DMS 273 (cell line): ENCODE measurements around the gene FGFR2.

Experiments used
- DNase-seq: peaks from one replicate; lab custom pipeline; 2025; ENCODE audit not compliant: unreplicated experiment; lab: John Stamatoyannopoulos, UW

FGFR2 gene

DNA sequence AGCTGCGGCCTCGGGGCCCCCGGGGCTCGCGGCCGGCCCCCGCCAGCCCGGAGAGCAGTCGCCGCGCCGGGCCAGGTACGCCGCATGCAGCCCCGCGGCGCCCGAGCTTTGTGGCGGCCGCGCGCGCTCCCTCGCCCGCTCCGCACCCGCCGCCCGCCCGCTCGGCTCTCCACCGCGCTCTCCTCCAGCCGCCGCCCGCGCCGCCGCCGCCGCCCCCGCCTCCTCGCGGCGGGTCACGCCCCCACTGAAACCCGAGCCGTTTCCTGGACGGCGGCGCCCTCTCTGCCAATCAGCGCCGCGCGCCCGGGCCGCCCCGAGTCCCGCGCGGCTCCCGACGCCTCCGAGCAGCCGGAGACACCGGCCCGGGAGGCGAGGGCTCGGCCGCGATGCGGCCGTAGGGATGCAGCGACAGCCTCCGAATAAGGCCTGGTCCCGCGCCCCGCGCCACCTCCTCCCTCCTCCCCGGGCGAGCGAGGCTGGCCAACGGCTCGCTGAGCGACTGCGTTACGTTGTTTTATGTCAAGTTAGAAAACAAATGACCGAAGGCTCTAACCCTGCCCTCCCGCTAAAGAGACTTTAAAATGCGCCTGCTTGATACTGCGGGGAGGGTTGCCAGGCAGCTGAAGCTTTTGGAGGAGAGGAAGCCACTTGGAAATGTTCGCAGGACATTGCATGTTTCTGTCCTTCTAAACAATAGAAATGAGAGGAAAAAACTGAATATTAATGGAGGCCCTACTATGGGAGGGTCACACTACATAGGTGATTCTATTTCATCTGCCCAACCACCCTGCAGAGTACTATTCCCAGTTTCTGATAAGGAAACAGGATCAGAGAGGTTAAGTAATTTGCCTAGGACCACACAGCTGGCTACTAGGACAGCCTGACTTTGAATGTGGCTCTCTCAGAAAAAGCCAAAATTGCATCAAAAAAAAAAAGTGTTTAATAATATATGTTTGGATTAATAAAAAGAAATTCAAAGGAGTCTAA lies at the start of gene FGFR2:
FGFR2 (minus strand) TSS at position 182 of the 987 bp plus-strand sequence. CDS start 4,627 bp downstream, outside the sequence.
- DNase-seq: peak; percentile 93

DNA sequence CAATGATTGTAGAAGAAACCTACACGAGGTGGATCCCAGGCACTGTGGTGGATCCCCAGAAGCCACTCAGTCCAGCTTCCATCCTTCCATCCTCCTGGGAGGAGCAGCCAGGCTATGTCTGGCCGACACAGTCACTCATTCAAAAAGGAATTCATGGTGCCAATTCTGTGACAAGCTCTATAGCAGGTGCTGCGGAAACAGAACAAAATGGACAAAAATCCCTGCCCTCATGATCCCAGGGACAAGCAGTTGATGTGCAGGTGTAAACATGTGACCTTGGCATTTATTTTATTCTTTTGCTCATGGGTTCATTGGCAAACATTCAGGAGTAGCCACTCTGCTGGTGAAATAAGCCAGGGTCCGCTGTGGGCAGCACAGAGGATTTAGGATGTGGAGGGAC lies 49.2 kb upstream of the FGFR2 start:
- no peak for DNase-seq

DNA sequence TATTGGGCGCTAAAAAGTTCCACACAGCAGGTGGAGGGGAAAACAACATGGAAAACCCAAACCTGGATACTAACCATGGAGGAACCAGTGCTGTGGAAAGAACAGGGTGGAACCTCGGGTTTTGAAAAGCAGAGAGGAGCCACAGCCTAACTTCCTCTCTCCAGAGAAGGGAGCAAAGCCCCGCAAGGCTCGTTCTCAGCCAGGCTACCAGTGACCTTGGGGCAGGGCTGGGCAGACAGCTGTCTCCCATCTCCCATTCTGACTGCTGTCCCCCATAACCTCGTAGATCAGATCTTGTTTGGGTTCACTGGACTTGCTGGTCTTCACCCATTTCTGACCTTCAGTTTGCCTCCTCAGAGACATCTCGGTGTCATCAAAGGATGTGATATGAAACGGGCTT lies 47.5 kb upstream of the FGFR2 start:
- DNase-seq: no peak

- DNase-seq: no peak
Measured at GRCh38 chr10:121644501-121644900, 46.3 kb upstream of the FGFR2 start.

- no peak for DNase-seq
Measured at GRCh38 chr10:121640266-121640665, 42.0 kb upstream of the FGFR2 start.

- DNase-seq: no peak
Measured at GRCh38 chr10:121639416-121639815, 41.2 kb upstream of the FGFR2 start.

- no peak for DNase-seq
Measured at GRCh38 chr10:121637437-121637836, 39.2 kb upstream of the FGFR2 start.

- no peak for DNase-seq
Measured at GRCh38 chr10:121633056-121633455, 34.8 kb upstream of the FGFR2 start.

DNA sequence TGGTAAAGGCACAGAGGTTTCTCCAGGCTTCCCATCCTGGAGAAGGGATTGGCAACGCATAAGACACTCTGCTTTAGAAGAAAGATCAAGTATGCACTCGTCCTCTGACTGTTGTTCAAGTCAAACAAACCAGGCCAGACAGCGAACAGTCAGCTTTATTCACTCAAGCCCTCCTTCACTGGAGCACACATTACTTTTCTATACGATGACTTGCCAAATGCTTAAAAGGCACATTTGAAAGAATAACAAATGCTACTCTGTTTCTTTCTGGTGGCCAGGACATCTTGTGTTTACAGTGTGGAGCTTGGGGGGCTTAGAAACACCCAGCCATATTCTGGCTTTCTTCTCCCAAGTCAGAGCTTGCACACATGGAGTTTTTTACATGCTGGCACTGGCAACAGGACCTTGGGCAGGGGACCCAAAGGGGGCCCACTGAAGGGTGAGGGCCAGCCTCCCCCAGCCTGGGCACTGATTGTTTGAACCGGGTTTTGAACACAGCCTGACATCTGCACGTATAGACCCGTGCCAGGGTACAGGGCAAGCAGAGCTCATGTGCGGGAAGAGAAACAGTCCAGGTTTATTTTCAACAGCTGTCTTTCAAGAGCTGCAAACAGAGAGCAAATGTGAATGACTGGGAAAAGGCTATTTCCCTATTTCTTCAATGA lies 33.3 kb upstream of the FGFR2 start:
- no peak for DNase-seq

DNA sequence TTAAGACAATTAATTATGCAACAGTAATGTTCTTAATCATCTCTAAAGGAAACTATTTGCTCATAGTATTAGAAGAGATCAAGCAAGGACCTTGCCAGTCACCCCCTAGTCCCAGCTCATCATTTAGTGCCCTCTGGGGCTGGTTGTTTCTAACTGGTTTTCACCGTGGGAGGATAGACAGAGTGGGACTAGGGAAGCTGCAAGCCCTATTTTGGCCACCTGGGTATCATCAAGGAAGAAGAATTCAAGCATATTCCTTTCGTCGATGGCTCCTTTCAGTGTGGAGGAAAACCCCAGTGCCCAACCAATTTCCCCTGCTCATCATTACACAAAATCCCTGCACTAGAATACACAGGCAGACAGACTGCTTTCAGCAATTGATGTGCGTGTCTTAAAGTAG lies 30.6 kb upstream of the FGFR2 start:
- DNase-seq: no peak

- no peak for DNase-seq
Measured at GRCh38 chr10:121627876-121628581, 29.8 kb upstream of the FGFR2 start.

GRCh38 chr10:121624836-121625486 lies 26.7 kb upstream of the FGFR2 start:
- peak; percentile 67 for DNase-seq

GRCh38 chr10:121618906-121619305 lies 20.7 kb upstream of the FGFR2 start:
- DNase-seq: no peak

- DNase-seq: no peak
Measured at GRCh38 chr10:121617176-121617575, 18.9 kb upstream of the FGFR2 start.

- DNase-seq: no peak
Measured at GRCh38 chr10:121616291-121616690, 18.0 kb upstream of the FGFR2 start.

DNA sequence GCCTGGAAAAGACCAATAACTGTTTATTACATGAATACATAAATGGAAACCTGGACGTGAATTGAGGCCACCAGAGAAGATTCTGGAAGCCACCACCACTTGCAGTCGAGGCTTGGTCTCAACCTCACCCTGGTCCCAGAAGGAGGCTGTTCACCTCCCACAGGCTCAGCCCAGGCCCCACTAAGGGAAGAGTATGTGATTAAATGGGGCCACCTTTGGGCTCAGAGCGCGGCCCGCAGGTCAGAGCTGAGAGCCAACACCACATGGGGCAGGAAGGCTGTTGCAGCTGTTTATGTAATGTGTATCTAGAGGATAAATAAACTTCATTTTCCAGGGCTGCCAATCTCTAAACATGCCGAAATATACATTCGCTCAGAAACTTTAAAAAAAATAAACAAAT lies 17.6 kb upstream of the FGFR2 start:
- no peak for DNase-seq

- peak; percentile 67 for DNase-seq
Measured at GRCh38 chr10:121615435-121615793, 17.2 kb upstream of the FGFR2 start.

DNA sequence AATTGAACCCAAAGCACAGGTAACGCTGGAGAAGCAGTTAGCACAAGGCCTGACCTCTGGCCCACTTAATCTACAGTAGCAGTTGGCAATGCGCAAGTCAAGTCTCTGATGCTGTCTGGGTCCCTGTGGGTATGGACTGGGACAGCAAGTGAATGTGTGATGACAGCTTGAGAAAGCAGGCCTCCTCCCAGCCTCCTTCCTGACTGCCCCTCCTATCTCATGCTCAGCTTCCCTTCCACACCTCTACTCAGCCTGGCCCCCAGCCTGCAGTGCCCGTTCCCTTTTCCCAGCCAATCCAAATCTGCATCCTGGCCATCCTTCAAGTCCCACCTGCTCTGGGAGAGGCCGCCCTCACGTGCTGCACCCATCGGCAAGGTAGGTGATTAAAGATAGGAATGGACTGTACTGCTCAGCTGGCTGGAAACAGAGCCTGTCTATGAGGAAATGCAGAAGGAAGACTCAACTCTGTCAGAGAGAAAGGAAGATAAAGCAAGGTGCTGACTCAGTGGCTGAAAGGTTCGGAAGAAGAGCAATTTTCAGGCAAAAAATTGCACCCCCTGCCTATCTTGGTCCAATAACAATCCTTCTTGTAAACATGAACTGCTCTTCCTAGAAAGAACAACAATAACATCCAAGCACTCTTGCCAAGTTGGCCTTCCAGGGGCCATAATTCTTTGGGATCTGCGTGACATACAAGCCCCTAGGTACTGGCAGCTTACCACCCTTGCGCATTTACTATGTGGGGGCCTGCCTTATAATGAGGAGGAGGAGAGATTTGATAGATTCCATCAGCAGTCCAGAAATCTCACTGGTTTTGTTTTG lies 16.6 kb upstream of the FGFR2 start:
- no peak for DNase-seq

DNA sequence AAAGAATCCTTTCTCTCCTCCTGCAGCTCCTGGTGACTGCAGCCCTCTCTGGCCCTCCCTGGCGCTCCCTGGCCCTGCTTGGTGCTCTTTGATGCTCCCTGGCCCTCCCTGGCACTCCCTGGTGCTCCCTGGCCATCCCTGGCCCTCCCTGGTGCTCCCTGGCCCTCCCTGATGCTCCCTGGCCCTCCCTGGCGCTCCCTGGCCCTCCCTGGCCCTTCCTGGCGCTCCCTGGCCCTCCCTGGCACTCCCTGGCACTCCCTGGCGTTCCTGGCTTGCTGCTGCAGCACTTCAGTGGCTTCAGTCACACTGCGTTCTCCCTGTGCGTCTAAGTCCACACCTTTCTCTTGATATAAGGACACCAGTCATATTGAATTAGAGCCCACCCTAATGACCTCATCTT lies 15.2 kb upstream of the FGFR2 start:
- DNase-seq: no peak
